CD4-positive, alpha-beta T cell (primary cell): Measurements from ENCODE around the gene HS6ST2. TPM values are rescaled to one million over a fixed set of nuclear protein-coding genes. Genes with fewer than 3 reads are reported as not detected.

ENCODE experiments used
- ATAC-seq: fragments of 200-7000 bp; cut with Tn5 transposase; one replicate; pipeline ENCODE4 v1.10.0; 2022; ENCODE audit warnings: mild to moderate bottlenecking; ENCODE audit not compliant: poor library complexity
- CTCF ChIA-PET: fragments of 350-600 bp; sonication (Branson Sonifier 250); formaldehyde crosslinking; loops from one replicate; lab custom pipeline; 2021; ENCODE audit warnings: antibody characterized with exemption, inconsistent platforms; lab: Charles Lee
- POLR2A ChIA-PET: fragments of 350-600 bp; sonication (Branson Sonifier 250); formaldehyde crosslinking; loops from one replicate; lab custom pipeline; 2021; ENCODE audit warnings: antibody characterized with exemption, inconsistent platforms; lab: Charles Lee
- DNase-seq, 14 experiments: peaks; one replicate each; pipeline ENCODE4 v3.0.0-alpha.2; 2013 to 2020; ENCODE audit warnings: mixed read lengths in 2 of 14
- H3K27ac ChIP-seq, 2 donors: one replicate each; pipeline versions ENCODE4 v1.5.1 to v1.7.0; 2013; ENCODE audit warnings: low read length in 2 of 2, low read depth in 1 of 2, mild to moderate bottlenecking in 1 of 2
- H3K27me3 ChIP-seq, 2 experiments: 1 replicate in 1 of 2; 2 replicates in 1 of 2; pipeline versions ENCODE4 v1.6.1 to v1.7.0; 2013; ENCODE audit warnings: low read length in 2 of 2, control low read depth in 1 of 2, mild to moderate bottlenecking in 1 of 2, moderate library complexity in 1 of 2; ENCODE audit not compliant: insufficient read depth in 2 of 2, control insufficient read depth in 1 of 2
- H3K36me3 ChIP-seq: one replicate; pipeline ENCODE4 v1.6.1; 2013; ENCODE audit warnings: low read length, control low read depth; ENCODE audit not compliant: insufficient read depth
- H3K4me1 ChIP-seq: one replicate; pipeline ENCODE4 v1.6.1; 2013; ENCODE audit warnings: low read length, control low read depth; ENCODE audit not compliant: insufficient read depth
- H3K4me3 ChIP-seq: one replicate; pipeline ENCODE4 v1.5.1; 2013; ENCODE audit warnings: mild to moderate bottlenecking, low read length, moderate library complexity
- H3K9me3 ChIP-seq, 2 experiments: 1 replicate in 1 of 2; 2 replicates in 1 of 2; pipeline versions ENCODE4 v1.6.1 to v1.7.0; 2013; ENCODE audit warnings: low read length in 2 of 2, mild to moderate bottlenecking in 2 of 2, control low read depth in 1 of 2, moderate library complexity in 1 of 2; ENCODE audit not compliant: control insufficient read depth in 1 of 2, insufficient read depth in 1 of 2
- H3K27ac Mint-ChIP-seq: one replicate; pipeline ENCODE4 v1.8.0; 2020; ENCODE audit warnings: mixed read lengths
- H3K27me3 Mint-ChIP-seq: one replicate; pipeline ENCODE4 v1.8.0; 2021; ENCODE audit warnings: mixed read lengths
- H3K36me3 Mint-ChIP-seq: one replicate; pipeline ENCODE4 v1.8.0; 2021; ENCODE audit warnings: low read depth, mixed read lengths
- H3K4me1 Mint-ChIP-seq: one replicate; pipeline ENCODE4 v1.8.0; 2021; ENCODE audit warnings: low read depth, mixed read lengths
- H3K4me3 Mint-ChIP-seq: one replicate; pipeline ENCODE4 v1.8.0; 2020; ENCODE audit warnings: mild to moderate bottlenecking, mixed read lengths
- H3K9me3 Mint-ChIP-seq: one replicate; pipeline ENCODE4 v1.8.0; 2020; ENCODE audit warnings: mixed read lengths
- intact Hi-C, 2 experiments: fragments of 100-400 bp; cut with DNase I in 1 of 2; cut with micrococcal nuclease in 1 of 2; formaldehyde crosslinking; loops; one replicate each; pipeline versions ENCODE4 v1.15.1 to v1.9.0; 2023 to 2025; cut with DNase I, micrococcal nuclease
- total RNA-seq, 174 experiments: library from RNA in 2 of 174; stranded (reverse) in 2 of 174; gene quantifications; one replicate each; pipeline ENCODE4 v1.2.3 and lab custom pipeline; 2021 to 2026
- TF ChIP-seq, protein P1 (sequence below): fragments of 200-600 bp; IDR thresholded peaks from one replicate; pipeline ENCODE4 v1.8.0; 2022; ENCODE audit warnings: antibody characterized with exemption, mild to moderate bottlenecking

Gene HS6ST2
- total RNA-seq, 2 experiments from 2014 or later, result not detected

DNA sequence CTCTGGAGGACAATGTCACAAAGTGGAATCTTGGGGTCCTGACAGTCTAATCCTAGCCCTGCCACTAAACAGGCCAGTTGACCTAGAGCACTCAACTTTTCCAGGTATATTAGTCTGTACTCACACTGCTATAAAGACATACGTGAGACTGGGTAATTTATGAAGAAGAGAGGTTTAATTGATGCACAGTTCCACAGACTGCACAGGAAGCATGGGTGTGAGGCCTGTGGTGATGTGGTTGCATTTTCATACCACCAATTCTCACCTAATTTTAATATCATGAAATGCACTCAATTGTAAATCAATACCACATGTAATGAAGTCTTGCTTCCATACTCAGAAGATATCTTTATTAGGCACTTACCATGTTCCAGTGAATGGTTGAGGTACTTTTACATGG is 192.0 kb downstream of the HS6ST2 start:
- ATAC-seq (no peak), DNase-seq (no peak)
- H3K4me1 Mint-ChIP-seq, result no peaks in the 10 kb centered on the region
- no peaks in the 10 kb centered on the region for H3K36me3 ChIP-seq
- POLR2A ChIA-PET, result no interaction called here
- H3K4me3 Mint-ChIP-seq, result no peak overlapping the region
- H3K4me1 ChIP-seq, result no peaks in the 10 kb centered on the region
- TF ChIP-seq, protein P1, sequence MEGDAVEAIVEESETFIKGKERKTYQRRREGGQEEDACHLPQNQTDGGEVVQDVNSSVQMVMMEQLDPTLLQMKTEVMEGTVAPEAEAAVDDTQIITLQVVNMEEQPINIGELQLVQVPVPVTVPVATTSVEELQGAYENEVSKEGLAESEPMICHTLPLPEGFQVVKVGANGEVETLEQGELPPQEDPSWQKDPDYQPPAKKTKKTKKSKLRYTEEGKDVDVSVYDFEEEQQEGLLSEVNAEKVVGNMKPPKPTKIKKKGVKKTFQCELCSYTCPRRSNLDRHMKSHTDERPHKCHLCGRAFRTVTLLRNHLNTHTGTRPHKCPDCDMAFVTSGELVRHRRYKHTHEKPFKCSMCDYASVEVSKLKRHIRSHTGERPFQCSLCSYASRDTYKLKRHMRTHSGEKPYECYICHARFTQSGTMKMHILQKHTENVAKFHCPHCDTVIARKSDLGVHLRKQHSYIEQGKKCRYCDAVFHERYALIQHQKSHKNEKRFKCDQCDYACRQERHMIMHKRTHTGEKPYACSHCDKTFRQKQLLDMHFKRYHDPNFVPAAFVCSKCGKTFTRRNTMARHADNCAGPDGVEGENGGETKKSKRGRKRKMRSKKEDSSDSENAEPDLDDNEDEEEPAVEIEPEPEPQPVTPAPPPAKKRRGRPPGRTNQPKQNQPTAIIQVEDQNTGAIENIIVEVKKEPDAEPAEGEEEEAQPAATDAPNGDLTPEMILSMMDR, result no peak
- no peaks in the 10 kb centered on the region for H3K9me3 Mint-ChIP-seq
- H3K9me3 ChIP-seq, result no peaks in the 10 kb centered on the region
- intact Hi-C loops, result no loop called here
- H3K36me3 Mint-ChIP-seq, result no peaks in the 10 kb centered on the region
- no peaks in the 10 kb centered on the region for H3K27me3 Mint-ChIP-seq
- CTCF ChIA-PET, result no interaction called here
- H3K27me3 ChIP-seq, result no peaks in the 10 kb centered on the region
- H3K27ac ChIP-seq, result no peak overlapping the region
- no peak overlapping the region for H3K27ac Mint-ChIP-seq
- H3K4me3 ChIP-seq, result no peak overlapping the region

DNA sequence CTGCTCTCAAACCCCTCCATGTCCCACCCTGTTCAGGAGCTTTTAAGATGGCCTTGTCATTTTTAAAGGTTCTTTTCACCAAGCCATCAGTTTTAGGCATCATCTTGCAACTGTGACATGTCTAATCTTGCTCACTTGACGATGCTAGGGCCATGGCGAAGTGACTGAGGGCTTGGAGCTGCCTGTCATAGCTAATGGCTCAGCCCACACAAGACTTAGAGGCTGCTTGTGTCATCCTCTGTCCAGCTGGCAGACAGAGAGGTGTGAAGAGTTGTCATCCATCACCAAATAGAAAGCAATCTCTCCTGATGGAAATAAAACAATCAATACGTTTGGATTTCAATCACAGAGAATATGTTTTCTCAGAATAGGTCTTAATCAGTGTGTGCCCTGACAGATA is 194.9 kb downstream of the HS6ST2 start:
- ATAC-seq (no peak), DNase-seq (no peak)
- TF ChIP-seq, protein P1, result no peak
- H3K4me1 Mint-ChIP-seq, result no peaks in the 10 kb centered on the region
- CTCF ChIA-PET, result no interaction called here
- Histone ChIP-seq H3K27me3 (no peaks in the 10 kb centered on the region), H3K9me3 (no peaks in the 10 kb centered on the region), H3K4me3 (no peak overlapping the region), H3K36me3 (no peaks in the 10 kb centered on the region), H3K4me1 (no peaks in the 10 kb centered on the region), H3K27ac (no peak overlapping the region)
- H3K36me3 Mint-ChIP-seq, result no peaks in the 10 kb centered on the region
- intact Hi-C loops, result no loop called here
- POLR2A ChIA-PET, result no interaction called here
- no peak overlapping the region for H3K27ac Mint-ChIP-seq
- H3K27me3 Mint-ChIP-seq, result no peaks in the 10 kb centered on the region
- H3K4me3 Mint-ChIP-seq, result no peak overlapping the region
- no peaks in the 10 kb centered on the region for H3K9me3 Mint-ChIP-seq

DNA sequence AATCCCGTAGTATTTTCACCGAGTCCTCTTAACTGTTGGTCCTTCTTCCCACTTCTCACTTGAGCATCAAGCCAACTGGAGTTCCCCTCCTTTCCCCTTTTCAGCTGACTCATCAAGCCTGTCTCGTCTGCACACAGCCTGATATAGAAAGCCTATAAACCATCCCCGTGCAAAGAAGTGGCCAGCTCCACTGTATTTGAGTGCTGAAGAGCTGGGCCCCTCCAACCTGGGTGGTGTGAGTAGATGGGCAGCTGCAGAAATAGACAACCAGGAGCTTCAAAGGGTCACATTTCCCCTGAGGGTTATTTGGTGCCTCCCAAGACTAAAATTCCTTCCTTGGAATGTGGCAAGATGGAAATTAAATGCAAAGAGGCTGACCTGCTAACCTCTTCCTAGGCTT is 199.7 kb downstream of the HS6ST2 start:
- Histone ChIP-seq H3K27me3 (no peaks in the 10 kb centered on the region), H3K27ac (no peak overlapping the region), H3K4me1 (no peaks in the 10 kb centered on the region), H3K4me3 (no peak overlapping the region), H3K36me3 (no peaks in the 10 kb centered on the region), H3K9me3 (no peaks in the 10 kb centered on the region)
- ATAC-seq (no peak), DNase-seq (no peak)
- intact Hi-C loops, result no loop called here
- Mint-ChIP-seq H3K27ac (no peak overlapping the region), H3K27me3 (no peaks in the 10 kb centered on the region), H3K4me1 (no peaks in the 10 kb centered on the region), H3K36me3 (no peaks in the 10 kb centered on the region), H3K4me3 (no peak overlapping the region), H3K9me3 (no peaks in the 10 kb centered on the region)
- TF ChIP-seq, protein P1, result no peak
- ChIA-PET CTCF (no interaction called here), POLR2A (no interaction called here)
